NCI-H128 (cell line): Measurements from ENCODE around the gene STAG1.
"Not testable (repeated sequence)": the region's sequence is repeated elsewhere in the genome, so short reads cannot be mapped to it uniquely, and the experiment has no call there.

Experiments
- DNase-seq: peaks from one replicate; lab custom pipeline; 2025; ENCODE audit not compliant: unreplicated experiment; lab: John Stamatoyannopoulos, UW

STAG1 gene

GRCh38 chr3:136752172-136752421 is at the start of gene STAG1:
Gene STAG1, minus strand, starts transcription at chr3:136752378. Its CDS starts 121,480 bp downstream, at chr3:136630898.
- DNase-seq: no peak

DNA sequence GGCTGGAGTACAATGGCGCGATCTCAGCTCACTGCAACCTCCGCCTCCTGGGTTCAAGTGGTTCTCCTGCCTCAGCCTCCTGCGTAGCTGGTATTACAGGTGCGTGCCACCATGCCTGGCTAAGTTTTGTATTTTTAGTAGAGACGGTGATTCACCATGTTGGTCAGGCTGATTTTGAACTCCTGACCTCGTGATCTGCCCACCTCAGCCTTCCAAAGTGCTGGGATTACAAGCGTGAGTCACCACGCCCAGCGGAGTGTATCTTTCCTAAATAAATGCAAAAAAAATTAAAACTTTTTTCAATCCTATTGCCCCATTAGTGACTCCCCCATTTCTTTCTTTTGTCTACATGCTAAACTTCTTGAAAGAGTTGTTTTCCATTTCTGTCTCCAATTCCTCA is 49.0 kb upstream of the STAG1 start:
- DNase-seq: not testable (repeated sequence)

DNA sequence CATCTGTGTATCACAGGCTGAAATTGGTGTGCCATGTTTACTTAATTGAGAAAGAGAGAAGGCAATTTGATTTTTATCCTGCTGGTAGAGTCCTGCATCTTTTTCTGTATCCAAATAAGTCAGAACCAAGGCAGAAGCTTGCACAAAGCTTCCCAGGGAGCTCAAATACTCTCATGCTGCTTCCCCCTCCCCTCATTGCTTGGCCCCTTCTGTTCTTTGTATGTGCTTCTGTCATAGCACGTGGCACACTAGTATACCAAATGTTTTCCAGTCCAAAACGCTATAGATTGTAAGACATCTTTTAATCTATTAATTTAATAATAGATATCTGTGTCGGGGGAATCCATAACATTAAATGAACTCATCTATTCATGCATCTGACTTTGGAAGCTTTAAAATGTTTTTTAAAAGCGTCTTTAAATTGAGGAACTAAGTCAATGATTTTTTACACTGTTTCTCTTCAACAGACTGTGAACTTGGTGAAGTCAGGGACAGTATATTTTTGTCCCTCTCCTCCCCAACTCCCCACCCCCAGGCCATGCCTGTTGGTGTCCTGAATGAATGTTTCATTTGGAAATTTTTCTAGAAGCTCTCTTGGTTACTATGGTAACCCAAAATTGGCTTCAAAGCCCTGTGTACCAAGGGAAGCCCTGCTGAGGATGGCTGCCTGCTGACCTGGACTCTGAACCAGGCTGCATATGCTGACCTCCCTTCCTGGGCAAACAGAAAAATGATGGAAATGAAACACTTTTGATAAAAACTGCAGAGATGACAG is 40.6 kb upstream of the STAG1 start:
- no peak for DNase-seq

GRCh38 chr3:136790786-136791185 is 38.6 kb upstream of the STAG1 start:
- DNase-seq: no peak

GRCh38 chr3:136789976-136790375 is 37.8 kb upstream of the STAG1 start:
- DNase-seq: no peak

GRCh38 chr3:136788154-136788553 is 36.0 kb upstream of the STAG1 start:
- DNase-seq: no peak

- no peak for DNase-seq
Observed at GRCh38 chr3:136787349-136787748, 35.2 kb upstream of the STAG1 start.

- DNase-seq: no peak
Observed at GRCh38 chr3:136783708-136784191, 31.6 kb upstream of the STAG1 start.

DNA sequence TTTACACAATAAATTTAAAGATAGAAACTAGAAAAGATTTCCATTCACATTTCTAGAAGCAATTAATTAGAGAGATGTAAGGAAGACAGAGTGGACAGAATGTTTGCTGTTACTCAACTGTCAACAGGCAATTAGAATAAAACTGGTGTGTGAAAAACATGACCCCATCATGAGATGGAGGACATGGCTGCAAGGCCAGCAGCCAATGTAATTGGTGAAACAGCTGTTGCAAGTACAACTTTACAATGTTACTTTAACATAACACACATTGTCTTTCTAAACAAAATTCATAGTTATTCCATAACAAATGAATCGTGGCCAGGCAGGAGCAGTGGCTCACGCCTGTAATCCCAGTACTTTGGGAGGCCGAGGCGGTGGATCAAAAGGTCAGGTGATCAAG is 28.6 kb upstream of the STAG1 start:
- no peak for DNase-seq

DNA sequence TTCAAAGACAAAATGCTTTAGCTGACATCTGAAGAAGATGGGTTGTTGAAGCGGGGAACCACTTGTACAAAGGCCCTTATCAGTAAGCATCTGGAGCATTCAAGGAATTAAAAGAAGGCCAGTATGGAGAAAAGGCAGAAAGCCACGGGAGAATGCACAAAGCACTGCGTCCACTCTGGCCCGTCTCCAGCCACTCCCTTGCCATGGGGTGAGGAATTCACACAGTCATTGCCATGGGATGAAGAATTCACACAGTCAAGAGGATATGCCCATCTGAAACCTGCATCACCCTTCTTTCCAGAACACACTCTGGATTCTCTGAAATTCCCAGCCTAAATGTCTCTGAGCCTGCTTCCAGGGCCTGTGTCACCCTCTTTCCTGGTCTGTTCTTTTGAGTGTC is 26.7 kb upstream of the STAG1 start:
- no peak for DNase-seq

GRCh38 chr3:136772709-136773108 is 20.5 kb upstream of the STAG1 start:
- no peak for DNase-seq

- not testable (repeated sequence) for DNase-seq
Observed at GRCh38 chr3:136758160-136759102, 6.3 kb upstream of the STAG1 start.

GRCh38 chr3:136755192-136755591 is 3.0 kb upstream of the STAG1 start:
- DNase-seq: no peak

DNA sequence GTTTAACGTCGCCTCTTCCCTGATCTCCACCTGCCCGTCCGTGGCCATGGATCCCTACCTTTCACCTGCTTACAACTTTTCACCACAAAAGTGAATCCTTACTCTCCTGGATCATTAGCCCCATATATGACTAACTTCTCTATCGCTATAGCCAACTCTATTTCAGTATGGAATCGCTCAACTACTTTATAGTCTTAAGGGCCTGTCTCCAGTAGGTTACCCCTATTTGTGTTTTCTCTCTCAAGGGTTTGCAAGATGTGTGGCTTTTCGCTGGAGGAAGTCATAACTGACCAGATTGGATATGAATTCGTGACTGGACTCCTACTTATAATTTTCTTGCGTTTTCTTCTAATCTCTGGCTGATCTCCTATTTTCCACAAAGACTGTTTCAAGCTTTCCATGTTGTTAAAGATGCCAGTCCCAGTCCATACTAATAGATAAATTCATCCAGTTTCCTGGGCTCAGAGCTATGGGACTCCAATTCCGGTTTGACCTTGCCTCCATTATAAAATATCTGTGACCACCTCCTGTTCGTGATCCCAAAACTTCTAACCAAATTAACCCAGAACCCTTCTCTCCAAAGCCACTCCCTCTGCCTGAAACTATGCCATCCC is 1.3 kb upstream of the STAG1 start:
- no peak for DNase-seq

DNA sequence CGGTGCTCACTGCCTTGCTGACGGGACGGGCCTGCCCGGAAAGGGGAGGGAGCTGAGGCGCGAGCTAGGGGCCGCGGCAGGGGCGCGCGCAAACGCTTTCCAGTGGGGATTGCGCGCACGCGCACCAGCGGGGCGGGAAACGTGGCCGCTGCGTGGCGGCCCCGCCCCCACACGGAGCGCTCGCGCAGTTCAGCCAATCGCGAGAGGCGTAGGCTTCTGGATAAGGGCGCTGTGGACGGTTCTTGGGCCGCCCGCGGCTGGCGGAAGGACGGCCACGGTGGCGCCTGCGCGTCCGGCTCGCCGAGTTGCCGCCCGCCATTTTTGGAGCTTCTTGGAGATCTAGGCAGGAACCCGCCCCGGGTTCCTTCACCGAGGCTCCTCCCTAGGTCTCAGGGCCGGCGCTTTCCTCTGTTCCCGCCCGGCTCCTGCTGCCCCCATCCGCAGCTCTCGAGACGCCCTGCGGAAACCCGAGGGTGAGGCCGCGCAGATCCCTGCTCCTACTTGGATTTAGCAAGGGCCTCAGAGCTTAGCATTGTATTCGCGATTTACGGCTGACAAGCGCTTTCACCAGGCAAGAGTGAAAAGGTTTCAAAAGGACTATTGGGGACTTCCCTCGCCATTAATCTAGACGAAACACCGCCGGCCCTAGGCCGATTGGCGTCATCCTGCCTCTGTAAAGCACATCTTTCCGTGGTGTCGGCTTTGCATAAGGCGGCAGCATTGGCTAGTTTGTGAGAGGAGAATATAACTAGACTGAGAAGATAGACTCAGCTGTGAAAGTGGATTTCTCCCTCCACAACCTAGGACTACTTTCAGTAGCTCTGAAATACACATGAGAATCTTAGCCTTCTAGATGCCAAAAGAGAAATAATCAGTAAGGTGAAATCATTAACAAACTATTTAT is 496 bp upstream of the STAG1 start:
- DNase-seq: peak; percentile 99

- peak; percentile 85 for DNase-seq
Observed at GRCh38 chr3:136751316-136752171, 634 bp downstream of the STAG1 start.

DNA sequence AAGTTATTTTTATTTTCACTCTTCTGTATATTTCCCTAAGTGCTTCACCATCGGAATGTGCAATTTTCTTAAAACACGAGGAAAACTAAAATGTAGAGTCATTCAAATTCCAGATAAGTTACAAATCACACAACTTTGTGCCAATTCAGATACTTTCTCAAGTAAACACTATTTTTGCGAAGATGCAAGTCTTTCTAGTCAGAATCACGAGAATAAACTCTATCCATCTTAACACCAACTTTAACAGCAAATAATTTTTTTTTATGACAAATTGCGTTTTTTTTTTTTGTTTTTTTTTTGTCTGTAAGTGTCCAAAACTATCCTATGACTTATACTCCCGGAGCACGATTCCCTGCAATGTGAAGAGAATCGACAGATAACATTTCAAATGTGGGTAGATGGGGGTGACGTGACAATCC is 1.3 kb downstream of the STAG1 start:
- no peak for DNase-seq

GRCh38 chr3:136750209-136750896 is 1.8 kb downstream of the STAG1 start:
- no peak for DNase-seq

- DNase-seq: not testable (repeated sequence)
Observed at GRCh38 chr3:136749602-136750001, 2.6 kb downstream of the STAG1 start.
